HFFc6 (cell line): ENCODE results near the gene SLC6A2. TPM values are rescaled to one million over a fixed set of nuclear protein-coding genes. Genes with fewer than 3 reads are reported as not detected.

Experiments used
- DNase-seq: peaks from one replicate; pipeline ENCODE4 v3.0.0-alpha.2; 2018
- H3K27ac Mint-ChIP-seq: 2 replicates; pipeline ENCODE4 v1.8.0; 2020; ENCODE audit warnings: mild to moderate bottlenecking, mixed read lengths
- H3K27me3 Mint-ChIP-seq: 2 replicates; pipeline ENCODE4 v1.8.0; 2021; ENCODE audit warnings: mild to moderate bottlenecking, moderate library complexity, mixed read lengths; ENCODE audit not compliant: insufficient read depth
- H3K36me3 Mint-ChIP-seq: 2 replicates; pipeline ENCODE4 v1.8.0; 2021; ENCODE audit warnings: low read depth, mixed read lengths
- H3K4me1 Mint-ChIP-seq: 2 replicates; pipeline ENCODE4 v1.8.0; 2020; ENCODE audit warnings: low read depth, mixed read lengths
- H3K4me3 Mint-ChIP-seq: 2 replicates; pipeline ENCODE4 v1.8.0; 2020; ENCODE audit warnings: mild to moderate bottlenecking, moderate library complexity, mixed read lengths
- H3K9me3 Mint-ChIP-seq: 2 replicates; pipeline ENCODE4 v1.8.0; 2020; ENCODE audit warnings: mild to moderate bottlenecking, mixed read lengths
- CTCF ChIP-seq: fragments of 200-600 bp; sonication (generic); IDR thresholded peaks from 2 replicates; pipeline ENCODE4 v1.5.0; 2021; ENCODE audit warnings: antibody characterized with exemption, mild to moderate bottlenecking
- total RNA-seq, 6 experiments: library from RNA; stranded (reverse); fragmentation: NEBNext Ultra II Directional; extraction: Animal tissue kit (Norgen Biotek cat#: 25700); gene quantifications; 2 replicates in 1 of 6; 3 replicates in 5 of 6; pipeline ENCODE4 v1.2.3, GENCODE V29; 2021

Gene SLC6A2
- total RNA-seq, 6 experiments from 2014 or later = not detected

DNA sequence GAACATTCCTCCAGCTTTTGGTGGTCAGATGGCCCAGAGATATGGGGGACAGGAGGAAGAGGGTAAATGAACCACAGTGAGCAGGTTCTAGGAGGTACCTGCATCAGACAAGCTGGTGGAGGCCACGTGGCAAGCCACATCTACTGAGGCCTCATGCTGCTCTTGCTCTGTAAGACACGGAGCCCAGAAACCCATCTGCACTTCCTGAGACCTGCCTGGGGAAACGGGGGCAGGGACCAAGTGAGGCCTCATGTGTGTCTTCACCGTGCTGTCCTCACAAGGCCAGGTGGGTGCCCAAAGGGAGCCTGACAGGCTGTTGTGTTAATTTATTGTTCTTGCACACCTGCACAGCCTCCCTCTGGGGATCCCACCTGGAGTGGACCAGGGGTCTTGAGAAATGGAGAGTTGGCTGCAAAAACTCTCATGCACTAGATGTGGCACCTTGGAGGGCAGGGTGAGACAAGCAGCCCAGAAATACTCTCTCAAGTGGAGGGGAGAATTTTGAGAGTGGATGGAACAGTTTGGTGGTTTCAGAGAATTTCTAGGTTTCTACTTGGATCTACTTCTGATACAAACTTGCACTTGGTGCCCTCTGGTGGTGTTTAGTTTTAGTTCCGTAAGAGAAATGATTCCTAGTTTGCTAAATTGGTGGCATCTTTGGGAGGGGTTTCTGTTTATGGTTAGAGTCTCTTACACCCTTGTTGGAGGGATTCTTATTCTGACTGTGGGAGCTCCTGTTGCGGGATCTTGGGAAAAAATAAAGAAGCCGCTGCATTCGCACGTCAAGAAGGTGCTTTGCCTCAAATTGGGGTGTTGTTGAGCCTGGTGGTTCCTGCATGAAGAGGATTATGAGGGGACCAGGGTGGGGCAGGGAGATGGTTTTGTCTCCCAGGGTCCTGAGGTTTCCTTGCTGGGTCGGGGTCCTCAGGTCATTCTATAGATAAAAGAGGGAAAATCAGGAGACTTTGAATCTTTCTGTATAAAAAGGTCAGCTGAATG lies 47.5 kb downstream of the SLC6A2 start:
- peaks cover 12% of the 10 kb centered on the region for H3K27me3 Mint-ChIP-seq

DNA sequence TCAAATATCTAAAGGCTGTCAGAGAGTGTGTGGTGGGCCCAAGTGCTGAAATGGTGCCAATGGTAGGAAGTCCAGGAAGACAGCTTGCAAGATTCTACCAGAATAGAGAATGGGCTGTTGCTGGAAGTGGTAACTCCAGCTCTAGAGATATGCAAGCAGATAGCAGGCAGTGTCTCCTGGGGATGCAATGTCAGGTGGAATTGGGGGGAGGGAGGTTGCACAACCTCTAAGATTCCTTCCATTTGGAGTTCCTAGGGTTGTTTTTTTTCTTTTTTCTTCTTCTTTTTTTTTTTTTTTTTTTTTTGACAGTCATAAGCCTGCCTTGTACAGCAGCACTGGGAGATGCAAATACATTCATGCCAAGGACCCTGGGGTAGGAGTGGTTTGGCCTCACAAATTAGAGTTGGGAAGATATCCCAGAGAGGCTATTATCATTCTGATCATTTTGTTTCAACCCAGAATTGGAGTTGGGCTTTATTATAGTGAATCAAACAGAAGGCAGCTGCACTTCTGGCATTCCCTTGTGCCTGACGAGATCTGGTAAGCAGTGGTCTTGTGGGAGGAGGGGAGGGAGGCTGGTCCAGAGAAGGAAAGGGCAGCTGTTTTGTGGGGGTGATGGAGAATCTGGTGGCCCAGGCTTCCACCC lies 51.1 kb downstream of the SLC6A2 start:
- no peaks in the 10 kb centered on the region for H3K4me1 Mint-ChIP-seq

More for the DNA sequence above, 47.5 kb downstream of the SLC6A2 start:
- no peaks in the 10 kb centered on the region for H3K36me3 Mint-ChIP-seq
- peaks cover 10% of the 10 kb centered on the region; the same call in 1 of the 2 replicates for H3K4me1 Mint-ChIP-seq
- H3K9me3 Mint-ChIP-seq = no peaks in the 10 kb centered on the region
- peak; percentile 56 for DNase-seq
- peak; percentile 83 for TF ChIP-seq CTCF
- no peak overlapping the region for H3K4me3 Mint-ChIP-seq
- H3K27ac Mint-ChIP-seq = no peak overlapping the region

GRCh38 chr16:55709801-55710200 lies 54.0 kb downstream of the SLC6A2 start:
- DNase-seq = no peak
- H3K4me1 Mint-ChIP-seq = no peaks in the 10 kb centered on the region
- no peaks in the 10 kb centered on the region for H3K36me3 Mint-ChIP-seq
- H3K4me3 Mint-ChIP-seq = no peak overlapping the region
- H3K27me3 Mint-ChIP-seq = peaks cover 16% of the 10 kb centered on the region
- TF ChIP-seq CTCF = no peak
- no peak overlapping the region for H3K27ac Mint-ChIP-seq
- H3K9me3 Mint-ChIP-seq = no peaks in the 10 kb centered on the region

More for the DNA sequence above, 51.1 kb downstream of the SLC6A2 start:
- no peaks in the 10 kb centered on the region for H3K9me3 Mint-ChIP-seq
- no peak overlapping the region for H3K4me3 Mint-ChIP-seq
- no peak for DNase-seq
- H3K27me3 Mint-ChIP-seq = peaks cover 16% of the 10 kb centered on the region
- no peak overlapping the region for H3K27ac Mint-ChIP-seq
- TF ChIP-seq CTCF = no peak
- H3K36me3 Mint-ChIP-seq = no peaks in the 10 kb centered on the region

DNA sequence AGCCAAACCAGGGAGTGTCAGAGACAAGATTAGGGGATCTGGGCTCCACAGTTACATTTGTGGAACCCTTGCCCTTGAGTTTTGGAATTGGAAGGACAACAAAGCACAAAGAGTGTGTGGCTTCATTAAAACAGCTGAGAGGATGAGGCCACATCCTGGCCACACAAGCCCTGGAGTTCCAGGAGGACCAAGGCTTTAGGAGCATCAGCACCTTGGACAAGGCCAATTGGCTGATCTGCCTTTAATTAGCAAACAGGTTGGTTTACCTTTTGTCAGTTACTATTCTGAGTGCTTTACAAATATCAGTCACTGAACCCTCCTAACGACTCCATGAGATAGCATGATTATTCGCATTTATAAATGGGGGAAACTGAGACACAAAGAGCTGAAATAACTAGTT lies 54.7 kb downstream of the SLC6A2 start:
- no peaks in the 10 kb centered on the region for H3K36me3 Mint-ChIP-seq
- no peaks in the 10 kb centered on the region for H3K4me1 Mint-ChIP-seq
- peaks cover 14% of the 10 kb centered on the region for H3K27me3 Mint-ChIP-seq
- H3K9me3 Mint-ChIP-seq = no peaks in the 10 kb centered on the region
- no peak overlapping the region for H3K27ac Mint-ChIP-seq
- no peak for DNase-seq
- no peak overlapping the region for H3K4me3 Mint-ChIP-seq
- no peak for TF ChIP-seq CTCF

DNA sequence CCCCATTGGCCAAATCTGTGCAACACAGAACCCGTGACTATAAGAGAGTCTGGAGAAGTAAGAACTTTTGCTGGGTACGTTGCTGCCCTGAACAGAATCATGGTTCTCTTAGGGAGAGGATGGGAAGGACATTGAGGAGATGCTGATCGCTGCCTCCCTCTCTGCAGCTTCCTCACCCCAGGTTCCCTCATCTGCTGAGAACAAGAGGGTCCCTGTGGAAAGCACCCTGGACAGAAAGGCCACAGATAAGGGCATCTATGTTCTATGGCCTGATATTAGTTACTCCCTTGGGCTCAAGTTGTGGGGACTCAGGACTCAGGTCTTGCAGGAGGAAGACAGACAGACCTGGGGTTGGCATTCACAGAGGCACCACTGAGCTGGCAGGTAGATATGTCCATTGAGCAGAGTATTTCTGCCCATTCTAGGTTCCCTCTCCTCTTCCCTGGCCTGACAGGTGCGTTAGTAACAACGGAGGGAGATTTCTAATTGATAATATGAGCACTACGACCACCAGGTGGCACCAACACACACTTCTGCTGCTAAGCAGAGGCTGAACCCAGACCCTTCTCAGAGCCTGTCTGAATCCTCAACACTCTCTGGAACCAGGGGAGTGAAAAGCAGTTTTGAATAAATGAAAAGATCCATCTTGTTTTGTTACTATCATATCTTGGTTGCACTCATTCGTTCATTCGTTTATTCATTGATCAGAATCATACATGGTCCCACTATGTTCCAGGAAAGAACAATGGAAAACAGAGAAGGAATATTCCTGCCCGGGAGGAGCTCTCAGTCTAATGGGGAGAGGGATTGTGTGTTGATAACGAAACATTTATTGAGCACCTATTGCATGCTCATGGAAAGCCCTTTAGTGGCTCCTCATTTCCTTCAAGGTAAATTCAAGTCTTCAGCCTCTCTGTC lies 56.4 kb downstream of the SLC6A2 start:
- H3K4me1 Mint-ChIP-seq = no peaks in the 10 kb centered on the region
- no peaks in the 10 kb centered on the region for H3K9me3 Mint-ChIP-seq
- peak; percentile 89 for TF ChIP-seq CTCF
- no peak overlapping the region for H3K27ac Mint-ChIP-seq
- H3K27me3 Mint-ChIP-seq = peaks cover 4% of the 10 kb centered on the region
- DNase-seq = peak; percentile 36
- no peak overlapping the region for H3K4me3 Mint-ChIP-seq
- H3K36me3 Mint-ChIP-seq = no peaks in the 10 kb centered on the region
